GM11168 (cell line): ENCODE measurements around the gene RREB1.

Experiments used
- in situ Hi-C: fragments of 300-500 bp; cut with MboI; formaldehyde crosslinking; loops from one replicate; pipeline ENCODE4 v1.12.0; 2022; ENCODE audit warnings: low sequenced_read_pairs; ENCODE audit not compliant: unreplicated experiment

Gene RREB1

GRCh38 chr6:7088076-7088742 is 19.6 kb upstream of the RREB1 start:
- in situ Hi-C loops = no loop called here

GRCh38 chr6:7098993-7099392 is 8.8 kb upstream of the RREB1 start:
- in situ Hi-C loops = no loop called here

DNA sequence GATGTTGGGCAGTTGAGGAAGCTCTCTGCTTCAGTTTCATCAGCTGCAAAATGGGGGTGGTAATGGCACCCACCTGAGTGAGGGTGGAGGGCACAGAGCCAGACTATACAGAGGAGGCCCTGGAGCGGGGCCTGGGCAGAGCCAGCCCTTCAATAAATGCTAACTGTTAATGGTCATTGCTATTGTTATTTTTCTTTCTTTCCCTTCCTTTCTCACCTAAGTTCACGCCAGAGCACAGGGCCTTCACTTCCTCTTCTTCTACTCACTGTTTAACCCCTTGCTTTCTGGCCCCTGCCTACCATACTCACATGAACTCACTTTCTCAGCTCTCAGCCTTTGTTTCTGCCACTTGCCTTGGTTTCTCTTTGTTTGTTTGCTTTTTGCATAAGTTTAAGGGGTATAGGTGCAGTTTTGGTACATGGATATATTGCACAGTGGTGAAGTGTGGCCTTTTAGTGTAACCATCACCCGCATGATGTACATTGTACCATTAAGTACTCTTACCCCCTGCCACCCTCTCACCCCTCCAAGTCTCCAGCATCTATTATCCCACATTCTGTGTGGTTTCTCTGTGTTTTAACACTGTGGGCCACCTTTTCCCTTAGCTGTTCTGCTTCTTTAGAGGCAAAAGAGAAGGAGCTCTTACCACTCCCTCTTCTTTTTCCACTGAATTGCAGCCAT is 7.5 kb upstream of the RREB1 start:
- in situ Hi-C loops = no loop called here

GRCh38 chr6:7100753-7101081 is 7.0 kb upstream of the RREB1 start:
- in situ Hi-C loops = no loop called here

DNA sequence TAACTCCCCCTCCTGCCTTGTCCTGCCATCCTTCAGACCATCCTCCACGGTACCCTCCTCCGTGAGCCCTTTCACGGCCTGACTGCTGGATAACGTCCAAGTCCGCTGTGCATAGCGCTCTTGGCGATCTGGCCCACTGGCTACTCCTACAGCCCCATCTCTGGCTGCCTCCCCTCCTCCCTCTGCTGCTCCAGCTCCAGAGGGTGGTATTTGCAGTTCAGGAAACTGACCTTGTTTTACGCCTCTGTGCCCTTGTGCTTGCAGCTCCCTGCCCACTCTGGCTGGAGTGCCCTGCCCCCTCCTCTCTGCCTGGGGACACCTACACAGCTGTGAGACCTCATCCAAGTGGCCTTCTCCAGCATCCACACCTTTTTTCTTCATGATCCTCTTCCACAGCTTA is 6.5 kb upstream of the RREB1 start:
- in situ Hi-C loops = no loop called here

GRCh38 chr6:7104752-7105151 is 3.0 kb upstream of the RREB1 start:
- in situ Hi-C loops = no loop called here

DNA sequence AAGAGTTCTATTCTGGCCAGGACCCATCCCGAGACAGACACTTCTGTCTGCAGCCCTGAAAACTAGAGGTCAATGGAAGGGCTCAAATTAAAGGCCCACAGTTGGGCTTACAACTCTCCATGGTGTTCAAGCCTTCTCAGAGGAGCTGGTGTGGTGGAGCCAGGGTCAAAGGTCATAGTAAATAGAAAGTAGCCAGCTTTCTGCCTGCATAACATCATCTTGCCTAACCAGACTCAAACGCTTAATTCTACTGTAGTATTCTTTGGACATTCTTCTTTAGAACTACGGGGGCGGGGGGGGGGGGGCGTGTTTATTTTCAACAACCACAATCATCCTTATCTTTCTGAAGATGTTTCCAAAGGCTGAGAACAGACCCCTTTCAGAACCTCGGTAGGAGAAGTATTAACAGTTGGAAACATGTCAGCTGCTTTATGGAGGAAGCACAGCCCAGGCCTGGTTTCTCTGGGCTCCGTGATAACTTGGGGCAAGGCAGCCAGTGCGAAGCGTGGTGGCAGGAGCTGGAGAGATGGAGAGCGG is 1.5 kb upstream of the RREB1 start:
- in situ Hi-C loops = no loop called here

- in situ Hi-C loops = no loop called here
Measured at GRCh38 chr6:7106752-7107577, 796 bp upstream of the RREB1 start.

- in situ Hi-C loops = no loop called here
Measured at GRCh38 chr6:7108196-7108963, 619 bp downstream of the RREB1 start.

- in situ Hi-C loops = no loop called here
Measured at GRCh38 chr6:7108964-7109836, 1.4 kb downstream of the RREB1 start.

- in situ Hi-C loops = no loop called here
Measured at GRCh38 chr6:7110092-7110792, 2.5 kb downstream of the RREB1 start.

- in situ Hi-C loops = no loop called here
Measured at GRCh38 chr6:7111095-7111690, 3.4 kb downstream of the RREB1 start.

GRCh38 chr6:7112171-7112570 is 4.4 kb downstream of the RREB1 start:
- in situ Hi-C loops = no loop called here

GRCh38 chr6:7112741-7113313 is 5.1 kb downstream of the RREB1 start:
- in situ Hi-C loops = no loop called here

DNA sequence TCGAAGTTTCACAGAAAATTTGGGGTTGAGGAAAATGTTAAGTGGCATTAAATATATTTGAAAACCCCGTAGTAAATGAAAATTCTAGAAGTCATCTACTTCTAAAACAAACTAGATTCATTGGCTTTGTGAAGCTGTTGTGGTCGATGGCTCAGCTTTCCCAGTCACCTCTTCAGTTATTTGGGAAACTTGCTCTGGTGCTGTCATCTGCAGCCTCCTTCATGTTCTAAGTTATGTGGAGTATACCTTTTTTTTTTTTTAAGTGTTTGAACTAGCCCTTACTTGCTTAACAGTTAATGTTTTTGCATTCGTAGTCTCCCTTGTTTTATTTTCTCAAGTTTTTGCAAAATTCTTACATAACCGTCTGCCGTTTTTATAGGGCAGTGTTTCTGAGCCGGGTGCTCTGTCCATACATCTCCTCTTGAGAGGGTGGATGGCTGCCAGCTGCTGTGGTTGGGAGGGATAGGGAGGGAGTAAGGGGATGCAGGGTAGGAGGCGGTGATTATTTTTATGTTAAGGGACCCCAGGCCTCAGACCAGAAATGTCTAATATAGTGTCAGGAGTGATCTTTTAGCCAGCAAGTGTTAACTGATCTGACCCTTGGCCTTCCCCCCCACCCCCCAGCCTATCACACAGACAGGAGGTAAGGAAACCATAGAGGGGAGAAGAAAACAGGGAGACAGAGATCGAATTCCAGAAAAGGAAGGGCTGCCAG is 7.1 kb downstream of the RREB1 start:
- in situ Hi-C loops = no loop called here

- in situ Hi-C loops = no loop called here
Measured at GRCh38 chr6:7115543-7116231, 7.9 kb downstream of the RREB1 start.

DNA sequence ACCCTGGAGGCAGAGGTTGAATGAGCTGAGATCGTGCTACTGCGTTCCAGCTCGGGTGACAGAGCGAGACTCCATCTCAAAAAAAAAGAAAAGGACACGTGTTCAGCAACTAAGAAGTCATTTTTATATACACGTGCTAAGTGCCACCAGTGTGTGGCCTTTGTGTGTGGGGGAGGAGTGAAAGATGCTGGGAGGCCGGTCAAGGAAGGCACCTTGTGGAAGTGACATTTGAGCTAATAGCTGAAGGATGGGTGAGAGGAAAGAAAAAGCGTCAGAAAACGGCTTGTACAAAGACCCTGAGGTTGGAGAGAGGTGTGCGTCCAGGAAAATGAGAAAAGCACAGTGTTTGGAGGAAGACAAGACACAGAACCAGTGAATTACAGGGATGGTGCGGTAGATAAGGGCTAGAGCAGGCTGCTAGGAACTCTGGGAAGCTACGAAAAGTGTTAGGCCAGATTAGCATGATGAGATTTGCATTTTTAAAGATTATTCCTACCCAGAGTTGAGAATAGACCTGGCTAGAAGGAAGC is 11.6 kb downstream of the RREB1 start:
- in situ Hi-C loops = no loop called here
